Endodermal cell (in vitro differentiated cells): ENCODE data around the gene PAX7. TPM values are rescaled to one million over a fixed set of nuclear protein-coding genes. Genes with fewer than 3 reads are reported as not detected.
A peak's percentile ranks its signal among the peaks of the same experiment; 100 is the strongest.

Experiments used
- DNase-seq: peaks from one replicate; pipeline ENCODE4 v3.0.0-alpha.2; 2017
- H3K27ac ChIP-seq: 2 replicates; pipeline ENCODE4 v1.5.1; 2013; ENCODE audit warnings: mild to moderate bottlenecking, low read depth, low read length, moderate library complexity
- H3K27me3 ChIP-seq: 2 replicates; pipeline ENCODE4 v1.6.1; 2013; ENCODE audit warnings: mild to moderate bottlenecking, low read length, moderate library complexity; ENCODE audit not compliant: insufficient read depth, control insufficient read depth, poor library complexity, severe bottlenecking
- H3K36me3 ChIP-seq: 2 replicates; pipeline ENCODE4 v1.7.0; 2013; ENCODE audit warnings: mild to moderate bottlenecking, low read length, moderate library complexity; ENCODE audit not compliant: control insufficient read depth, insufficient read depth
- H3K4me1 ChIP-seq: one replicate; pipeline ENCODE4 v1.7.0; 2013; ENCODE audit warnings: low read length; ENCODE audit not compliant: control insufficient read depth, insufficient read depth
- H3K4me3 ChIP-seq: 2 replicates; pipeline ENCODE4 v1.5.1; 2013; ENCODE audit warnings: mild to moderate bottlenecking, low read length, moderate library complexity
- H3K9ac ChIP-seq: 2 replicates; pipeline ENCODE4 v1.6.1; 2013; ENCODE audit warnings: mild to moderate bottlenecking, low read length, moderate library complexity; ENCODE audit not compliant: poor library complexity, severe bottlenecking; ENCODE audit errors: extremely low read depth
- H3K9me3 ChIP-seq: 2 replicates; pipeline ENCODE4 v1.6.1; 2013; ENCODE audit warnings: mild to moderate bottlenecking, low read length, moderate library complexity; ENCODE audit not compliant: control insufficient read depth
- H3K27ac Mint-ChIP-seq: 2 replicates; pipeline ENCODE4 v1.8.0; 2020; ENCODE audit warnings: mixed read lengths
- H3K27me3 Mint-ChIP-seq: 2 replicates; pipeline ENCODE4 v1.8.0; 2021; ENCODE audit warnings: mild to moderate bottlenecking, mixed read lengths; ENCODE audit not compliant: insufficient read depth
- H3K36me3 Mint-ChIP-seq: 2 replicates; pipeline ENCODE4 v1.8.0; 2020; ENCODE audit warnings: low read depth, mixed read lengths
- H3K4me1 Mint-ChIP-seq: 2 replicates; pipeline ENCODE4 v1.8.0; 2020; ENCODE audit warnings: mixed read lengths
- H3K4me3 Mint-ChIP-seq: 2 replicates; pipeline ENCODE4 v1.8.0; 2020; ENCODE audit warnings: mild to moderate bottlenecking, moderate library complexity, mixed read lengths
- H3K9me3 Mint-ChIP-seq: 2 replicates; pipeline ENCODE4 v1.8.0; 2020; ENCODE audit warnings: mild to moderate bottlenecking, mixed read lengths
- WGBS, 2 experiments: methylation state at CpG; one replicate each; pipeline versions ENCODE4 v1.1.5 to v1.1.7; 2013; ENCODE audit warnings: missing lambda C conversion rate in 2 of 2, mixed read lengths in 1 of 2; ENCODE audit not compliant: insufficient coverage in 1 of 2, insufficient read length in 1 of 2; 5-methylcytosine and 5-hydroxymethylcytosine counted together
- total RNA-seq, 2 donors: library from RNA; stranded (reverse); fragmentation: NEBNext Ultra II Directional in 1 of 2; extraction: Animal tissue kit (Norgen Biotek cat#: 25700) in 1 of 2; gene quantifications; 2 replicates in 1 of 2; 3 replicates in 1 of 2; pipeline ENCODE4 v1.2.1, GENCODE V29; 2021
- TF ChIP-seq, protein P1 (sequence below): fragments of 200-600 bp; sonication (generic); conservative IDR thresholded peaks from 2 replicates; pipeline ENCODE4 v1.5.0; 2021; ENCODE audit warnings: antibody characterized with exemption, mild to moderate bottlenecking

PAX7 gene
- total RNA-seq, 2 donors from 2014 or later, result 2.2 to 2.4 TPM

DNA sequence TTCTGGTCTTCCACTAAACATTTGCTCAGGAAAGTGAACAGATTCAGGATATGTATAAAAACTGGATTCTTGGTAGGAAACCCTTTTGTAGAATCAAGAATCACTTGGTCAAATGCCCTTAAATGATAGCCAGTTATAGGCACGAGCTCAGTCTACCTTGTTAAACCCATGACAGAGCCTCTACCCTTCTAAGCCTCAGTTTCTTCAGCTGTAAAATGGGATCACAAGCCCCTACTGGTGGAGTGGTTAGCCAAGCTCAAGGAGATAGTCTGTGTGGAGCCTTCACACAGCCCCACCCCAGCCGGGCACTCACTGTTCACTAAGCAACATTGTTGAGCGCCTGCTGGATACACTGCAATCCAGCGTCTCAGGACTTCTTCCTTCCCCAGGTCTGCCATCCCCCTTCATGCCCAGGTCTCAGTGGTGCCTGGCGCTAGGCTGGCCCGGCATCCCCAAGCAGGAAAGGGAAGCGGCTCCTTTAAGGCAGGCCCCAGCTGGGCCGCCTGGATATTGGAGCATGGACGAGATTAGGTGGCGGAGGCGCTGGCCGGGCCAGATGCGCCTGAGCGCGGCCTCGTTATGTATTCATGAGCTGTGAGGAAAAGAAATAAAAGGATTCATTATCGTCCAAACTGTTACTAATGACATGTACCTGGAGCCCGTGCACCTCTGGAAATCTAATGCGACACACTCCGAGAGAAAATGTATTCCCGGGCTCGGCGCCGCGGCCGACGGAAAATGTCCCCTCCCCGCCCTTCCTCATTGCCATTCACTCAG is 153.2 kb downstream of the PAX7 start:
- H3K27ac ChIP-seq, result no peak overlapping the region
- peaks cover 7% of the 10 kb centered on the region for H3K4me1 Mint-ChIP-seq
- H3K9me3 ChIP-seq, result no peaks in the 10 kb centered on the region
- peaks cover 7% of the 10 kb centered on the region for H3K27me3 ChIP-seq
- H3K4me1 ChIP-seq, result no peaks in the 10 kb centered on the region
- no peak overlapping the region for H3K9ac ChIP-seq
- no peaks in the 10 kb centered on the region for H3K36me3 Mint-ChIP-seq
- WGBS, 2 experiments, result 77 to 84% methylated on average over 21 to 28 of the region's 28 CpGs
- TF ChIP-seq, protein P1, sequence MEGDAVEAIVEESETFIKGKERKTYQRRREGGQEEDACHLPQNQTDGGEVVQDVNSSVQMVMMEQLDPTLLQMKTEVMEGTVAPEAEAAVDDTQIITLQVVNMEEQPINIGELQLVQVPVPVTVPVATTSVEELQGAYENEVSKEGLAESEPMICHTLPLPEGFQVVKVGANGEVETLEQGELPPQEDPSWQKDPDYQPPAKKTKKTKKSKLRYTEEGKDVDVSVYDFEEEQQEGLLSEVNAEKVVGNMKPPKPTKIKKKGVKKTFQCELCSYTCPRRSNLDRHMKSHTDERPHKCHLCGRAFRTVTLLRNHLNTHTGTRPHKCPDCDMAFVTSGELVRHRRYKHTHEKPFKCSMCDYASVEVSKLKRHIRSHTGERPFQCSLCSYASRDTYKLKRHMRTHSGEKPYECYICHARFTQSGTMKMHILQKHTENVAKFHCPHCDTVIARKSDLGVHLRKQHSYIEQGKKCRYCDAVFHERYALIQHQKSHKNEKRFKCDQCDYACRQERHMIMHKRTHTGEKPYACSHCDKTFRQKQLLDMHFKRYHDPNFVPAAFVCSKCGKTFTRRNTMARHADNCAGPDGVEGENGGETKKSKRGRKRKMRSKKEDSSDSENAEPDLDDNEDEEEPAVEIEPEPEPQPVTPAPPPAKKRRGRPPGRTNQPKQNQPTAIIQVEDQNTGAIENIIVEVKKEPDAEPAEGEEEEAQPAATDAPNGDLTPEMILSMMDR, result no peak
- no peak overlapping the region for H3K4me3 ChIP-seq
- no peak overlapping the region for H3K27ac Mint-ChIP-seq
- peak; percentile 60 for DNase-seq
- no peaks in the 10 kb centered on the region for H3K9me3 Mint-ChIP-seq
- peak overlapping the region; percentile 65 for H3K4me3 Mint-ChIP-seq
- peaks cover 25% of the 10 kb centered on the region for H3K27me3 Mint-ChIP-seq
- no peaks in the 10 kb centered on the region for H3K36me3 ChIP-seq

DNA sequence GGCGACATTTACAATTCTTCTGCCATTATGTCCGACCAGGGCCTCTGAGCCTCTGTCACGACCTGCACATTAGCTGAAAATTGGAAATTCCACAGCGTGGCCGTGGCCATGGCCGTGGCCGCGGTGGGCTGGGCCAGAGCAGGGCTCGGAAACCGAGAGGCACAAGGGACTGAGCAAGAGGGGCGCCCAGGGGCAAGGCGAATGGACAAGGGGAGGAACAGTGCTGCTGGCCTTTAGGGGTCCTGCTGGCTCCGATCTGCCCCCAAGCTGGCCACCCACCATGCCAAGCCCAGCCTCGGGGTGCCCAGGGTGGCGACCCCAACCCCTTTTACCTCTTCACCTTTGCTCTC is 153.8 kb downstream of the PAX7 start:
- H3K27me3 ChIP-seq, result peaks cover 7% of the 10 kb centered on the region
- Mint-ChIP-seq H3K27me3 (peaks cover 25% of the 10 kb centered on the region), H3K27ac (no peak overlapping the region), H3K4me3 (peak overlapping the region; percentile 65), H3K9me3 (no peaks in the 10 kb centered on the region), H3K4me1 (peaks cover 7% of the 10 kb centered on the region), H3K36me3 (no peaks in the 10 kb centered on the region)
- H3K27ac ChIP-seq, result no peak overlapping the region
- WGBS, 2 experiments, result 69 to 70% methylated on average over 9 to 15 of the region's 15 CpGs
- no peak for DNase-seq
- H3K9ac ChIP-seq, result no peak overlapping the region
- no peaks in the 10 kb centered on the region for H3K9me3 ChIP-seq
- H3K4me1 ChIP-seq, result no peaks in the 10 kb centered on the region
- H3K36me3 ChIP-seq, result no peaks in the 10 kb centered on the region
- H3K4me3 ChIP-seq, result no peak overlapping the region
- TF ChIP-seq, protein P1, result no peak

DNA sequence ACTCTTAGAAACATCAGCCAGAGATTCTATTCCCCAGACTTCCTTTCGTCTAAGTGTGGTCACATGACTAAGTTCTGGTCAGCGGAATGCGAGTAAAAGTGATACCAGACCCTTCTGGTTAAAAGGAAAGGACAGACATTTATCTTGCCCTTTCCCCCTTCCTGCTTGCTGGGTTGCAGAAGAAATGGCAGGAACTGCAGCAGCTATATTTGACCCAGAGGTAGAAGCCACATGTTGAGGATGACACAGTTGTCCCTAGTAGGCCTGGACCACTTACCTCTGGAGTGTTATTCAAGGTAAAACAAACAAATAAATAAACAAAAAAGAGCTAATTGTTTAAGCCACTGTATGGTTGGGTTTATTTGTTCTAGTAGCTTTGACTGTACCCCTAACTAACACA is 155.5 kb downstream of the PAX7 start:
- Mint-ChIP-seq H3K27me3 (peaks cover 36% of the 10 kb centered on the region), H3K27ac (no peak overlapping the region), H3K4me3 (no peak overlapping the region), H3K36me3 (no peaks in the 10 kb centered on the region), H3K4me1 (peaks cover 7% of the 10 kb centered on the region), H3K9me3 (no peaks in the 10 kb centered on the region)
- H3K36me3 ChIP-seq, result no peaks in the 10 kb centered on the region
- no peak overlapping the region for H3K4me3 ChIP-seq
- TF ChIP-seq, protein P1, result no peak
- H3K27me3 ChIP-seq, result peaks cover 7% of the 10 kb centered on the region
- no peak for DNase-seq
- H3K4me1 ChIP-seq, result no peaks in the 10 kb centered on the region
- no peak overlapping the region for H3K9ac ChIP-seq
- H3K9me3 ChIP-seq, result no peaks in the 10 kb centered on the region
- WGBS, 2 experiments, result 83 to 93% methylated on average over 3 of the region's 3 CpGs
- no peak overlapping the region for H3K27ac ChIP-seq
